HepG2 (cell line): ENCODE results near the gene SBNO2. TPM values are rescaled to one million over a fixed set of nuclear protein-coding genes. Genes with fewer than 3 reads are reported as not detected.

Experiments
- EP300 ChIP-seq, 3 experiments: sonication (generic) in 1 of 3; formaldehyde crosslinking in 1 of 3; IDR thresholded peaks; 2 replicates each; pipeline versions ENCODE4 v1.5.1 to v1.6.1; 2011 to 2020; ENCODE audit warnings: low read depth in 2 of 3, low read length in 2 of 3, borderline replicate concordance in 1 of 3, improper control_type of control experiment in 1 of 3, mild to moderate bottlenecking in 1 of 3, missing genetic modification reagents in 1 of 3, moderate library complexity in 1 of 3
- POLR2G ChIP-seq: fragments of 200-400 bp; formaldehyde crosslinking; IDR thresholded peaks from 2 replicates; pipeline ENCODE4 v1.6.1; 2018; ENCODE audit warnings: mild to moderate bottlenecking, low read depth, low read length, moderate library complexity
- RBFOX2 ChIP-seq: fragments of 200-400 bp; formaldehyde crosslinking; IDR thresholded peaks from 2 replicates; pipeline ENCODE4 v1.6.1; 2017; ENCODE audit warnings: low read depth, mild to moderate bottlenecking, low read length
- TCF7L2 ChIP-seq: IDR thresholded peaks from 2 replicates; pipeline ENCODE4 v1.6.1; 2011; ENCODE audit warnings: mild to moderate bottlenecking, low read depth, low read length, moderate library complexity
- U2AF2 ChIP-seq: fragments of 200-400 bp; formaldehyde crosslinking; IDR thresholded peaks from 2 replicates; pipeline ENCODE4 v1.6.1; 2017; ENCODE audit warnings: low read depth, mild to moderate bottlenecking, low read length
- ZIK1 ChIP-seq: sonication (generic); formaldehyde crosslinking; IDR thresholded peaks from 2 replicates; pipeline ENCODE4 v1.5.0; 2020; ENCODE audit warnings: mild to moderate bottlenecking, low read depth, missing genetic modification reagents, borderline replicate concordance
- ZNF331 ChIP-seq: sonication (generic); formaldehyde crosslinking; IDR thresholded peaks from 2 replicates; pipeline ENCODE4 v1.4.0; 2020; ENCODE audit warnings: missing genetic modification reagents
- ZNF337 ChIP-seq: sonication (generic); formaldehyde crosslinking; IDR thresholded peaks from 2 replicates; pipeline ENCODE4 v1.5.1; 2020; ENCODE audit warnings: missing genetic modification reagents, low read depth, mild to moderate bottlenecking, borderline replicate concordance
- polyA plus RNA-seq, 8 experiments: library from polyadenylated mRNA; depleted of rRNA in 3 of 8; stranded (reverse) in 7 of 8; unstranded in 1 of 8; fragments of >200 nt; fragmentation: Illumina TruSeq in 4 of 8; extraction: Trizol in 4 of 8; gene quantifications; 2 replicates each; pipeline versions ENCODE4 v1.2.1 to v1.2.3, GENCODE V29; 2011 to 2016; ENCODE audit warnings: low read depth in 4 of 8, missing spikeins in 1 of 8, mixed read lengths in 1 of 8; ENCODE audit not compliant: insufficient read depth in 1 of 8
- total RNA-seq, 5 experiments: library from RNA; depleted of rRNA; stranded (reverse); fragments of >200 nt; fragmentation: Illumina TruSeq; extraction: Trizol; gene quantifications; 2 replicates each; pipeline ENCODE4 v1.2.3, GENCODE V29; 2016; ENCODE audit warnings: low read depth in 1 of 5
- TF ChIP-seq, protein P1 (sequence below): sonication (generic); formaldehyde crosslinking; IDR thresholded peaks from 2 replicates; pipeline ENCODE4 v1.8.0; 2022; ENCODE audit warnings: mild to moderate bottlenecking, missing genetic modification reagents
- TF ChIP-seq, protein P2 (sequence below): IDR thresholded peaks from 2 replicates; pipeline ENCODE4 v1.6.1; 2018; ENCODE audit warnings: missing genetic modification reagents
- TF ChIP-seq, protein P3 (sequence below): sonication (generic); formaldehyde crosslinking; IDR thresholded peaks from one replicate; pipeline ENCODE4 v1.5.1; 2020; ENCODE audit warnings: mild to moderate bottlenecking, missing genetic modification reagents; ENCODE audit errors: not compliant biosample characterization
- TF ChIP-seq, protein P4 (sequence below): IDR thresholded peaks from 2 replicates; pipeline ENCODE4 v1.6.1; 2016; ENCODE audit warnings: control low read depth

SBNO2 gene
- total and polyA plus RNA-seq, 2 of the 13 experiments (the other 11 are each of a cell fraction or from before 2014, with no cell fraction given): 8.6 to 10.4 TPM

DNA sequence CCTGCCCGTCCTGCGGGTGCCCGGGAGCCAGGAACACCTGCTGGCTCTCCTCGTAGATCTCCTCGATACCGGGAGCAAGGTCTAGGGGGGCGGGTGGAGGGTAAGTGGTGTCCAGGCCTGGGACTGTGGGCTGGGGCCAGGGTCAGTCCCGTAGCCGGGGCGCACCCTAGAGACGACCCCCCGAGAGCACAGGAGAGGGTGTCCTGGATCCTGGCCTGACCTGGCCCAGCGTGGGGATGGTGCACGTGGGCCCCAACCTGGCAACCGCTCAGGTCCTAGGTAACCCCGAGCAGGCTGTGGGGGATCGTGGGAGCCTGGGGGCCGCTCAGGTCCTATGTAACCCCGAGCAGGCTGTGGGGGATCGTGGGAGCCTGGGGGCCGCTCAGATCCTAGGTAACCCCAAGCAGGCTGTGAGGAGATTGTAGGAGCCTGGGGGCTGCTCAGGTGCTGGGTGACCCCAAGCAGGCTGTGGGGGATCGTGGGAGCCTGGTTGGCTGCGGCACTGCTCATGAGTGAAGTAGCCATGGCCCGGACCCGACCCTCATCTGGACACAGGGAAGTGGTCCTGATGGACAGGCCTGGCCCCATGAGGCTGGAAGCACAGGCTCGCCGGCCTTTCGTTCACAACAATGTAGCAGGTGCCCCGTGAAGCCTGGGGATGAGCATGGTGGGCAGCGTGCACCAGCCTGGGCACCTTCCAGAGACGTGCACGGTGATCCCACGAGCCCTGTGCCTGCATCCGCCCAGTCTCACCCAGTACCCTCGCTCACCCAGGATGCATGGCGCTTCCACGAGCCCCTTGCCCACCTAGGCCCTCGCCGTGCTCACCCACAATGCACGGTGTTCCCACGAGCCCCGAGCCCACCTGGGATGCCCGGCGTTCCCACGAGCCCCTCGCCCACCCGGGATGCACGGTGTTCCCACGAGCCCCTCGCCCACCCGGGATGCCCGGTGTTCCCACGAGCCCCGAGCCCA, 64.1 kb downstream of the SBNO2 start (continued):
- TF ChIP-seq, protein P1, sequence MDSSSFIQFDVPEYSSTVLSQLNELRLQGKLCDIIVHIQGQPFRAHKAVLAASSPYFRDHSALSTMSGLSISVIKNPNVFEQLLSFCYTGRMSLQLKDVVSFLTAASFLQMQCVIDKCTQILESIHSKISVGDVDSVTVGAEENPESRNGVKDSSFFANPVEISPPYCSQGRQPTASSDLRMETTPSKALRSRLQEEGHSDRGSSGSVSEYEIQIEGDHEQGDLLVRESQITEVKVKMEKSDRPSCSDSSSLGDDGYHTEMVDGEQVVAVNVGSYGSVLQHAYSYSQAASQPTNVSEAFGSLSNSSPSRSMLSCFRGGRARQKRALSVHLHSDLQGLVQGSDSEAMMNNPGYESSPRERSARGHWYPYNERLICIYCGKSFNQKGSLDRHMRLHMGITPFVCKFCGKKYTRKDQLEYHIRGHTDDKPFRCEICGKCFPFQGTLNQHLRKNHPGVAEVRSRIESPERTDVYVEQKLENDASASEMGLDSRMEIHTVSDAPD: no peak
- TF ChIP-seq, protein P2, sequence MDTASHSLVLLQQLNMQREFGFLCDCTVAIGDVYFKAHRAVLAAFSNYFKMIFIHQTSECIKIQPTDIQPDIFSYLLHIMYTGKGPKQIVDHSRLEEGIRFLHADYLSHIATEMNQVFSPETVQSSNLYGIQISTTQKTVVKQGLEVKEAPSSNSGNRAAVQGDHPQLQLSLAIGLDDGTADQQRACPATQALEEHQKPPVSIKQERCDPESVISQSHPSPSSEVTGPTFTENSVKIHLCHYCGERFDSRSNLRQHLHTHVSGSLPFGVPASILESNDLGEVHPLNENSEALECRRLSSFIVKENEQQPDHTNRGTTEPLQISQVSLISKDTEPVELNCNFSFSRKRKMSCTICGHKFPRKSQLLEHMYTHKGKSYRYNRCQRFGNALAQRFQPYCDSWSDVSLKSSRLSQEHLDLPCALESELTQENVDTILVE: no peak
- TF ChIP-seq RBFOX2 (no peak), U2AF2 (no peak), ZNF331 (CRISPR knock-in tag) (no peak), TCF7L2 (no peak), ZNF337 (CRISPR knock-in tag) (no peak), EP300 (IDR thresholded peaks at IDR 0.05; ENCODE audit: low read depth in 2 of 2, low read length in 2 of 2) (no peak), EP300 (CRISPR knock-in tag; IDR thresholded peaks at IDR 0.05; ENCODE audit: borderline replicate concordance) (no peak), ZIK1 (CRISPR knock-in tag) (no peak), POLR2G (peak; percentile 40)
- TF ChIP-seq, protein P3, sequence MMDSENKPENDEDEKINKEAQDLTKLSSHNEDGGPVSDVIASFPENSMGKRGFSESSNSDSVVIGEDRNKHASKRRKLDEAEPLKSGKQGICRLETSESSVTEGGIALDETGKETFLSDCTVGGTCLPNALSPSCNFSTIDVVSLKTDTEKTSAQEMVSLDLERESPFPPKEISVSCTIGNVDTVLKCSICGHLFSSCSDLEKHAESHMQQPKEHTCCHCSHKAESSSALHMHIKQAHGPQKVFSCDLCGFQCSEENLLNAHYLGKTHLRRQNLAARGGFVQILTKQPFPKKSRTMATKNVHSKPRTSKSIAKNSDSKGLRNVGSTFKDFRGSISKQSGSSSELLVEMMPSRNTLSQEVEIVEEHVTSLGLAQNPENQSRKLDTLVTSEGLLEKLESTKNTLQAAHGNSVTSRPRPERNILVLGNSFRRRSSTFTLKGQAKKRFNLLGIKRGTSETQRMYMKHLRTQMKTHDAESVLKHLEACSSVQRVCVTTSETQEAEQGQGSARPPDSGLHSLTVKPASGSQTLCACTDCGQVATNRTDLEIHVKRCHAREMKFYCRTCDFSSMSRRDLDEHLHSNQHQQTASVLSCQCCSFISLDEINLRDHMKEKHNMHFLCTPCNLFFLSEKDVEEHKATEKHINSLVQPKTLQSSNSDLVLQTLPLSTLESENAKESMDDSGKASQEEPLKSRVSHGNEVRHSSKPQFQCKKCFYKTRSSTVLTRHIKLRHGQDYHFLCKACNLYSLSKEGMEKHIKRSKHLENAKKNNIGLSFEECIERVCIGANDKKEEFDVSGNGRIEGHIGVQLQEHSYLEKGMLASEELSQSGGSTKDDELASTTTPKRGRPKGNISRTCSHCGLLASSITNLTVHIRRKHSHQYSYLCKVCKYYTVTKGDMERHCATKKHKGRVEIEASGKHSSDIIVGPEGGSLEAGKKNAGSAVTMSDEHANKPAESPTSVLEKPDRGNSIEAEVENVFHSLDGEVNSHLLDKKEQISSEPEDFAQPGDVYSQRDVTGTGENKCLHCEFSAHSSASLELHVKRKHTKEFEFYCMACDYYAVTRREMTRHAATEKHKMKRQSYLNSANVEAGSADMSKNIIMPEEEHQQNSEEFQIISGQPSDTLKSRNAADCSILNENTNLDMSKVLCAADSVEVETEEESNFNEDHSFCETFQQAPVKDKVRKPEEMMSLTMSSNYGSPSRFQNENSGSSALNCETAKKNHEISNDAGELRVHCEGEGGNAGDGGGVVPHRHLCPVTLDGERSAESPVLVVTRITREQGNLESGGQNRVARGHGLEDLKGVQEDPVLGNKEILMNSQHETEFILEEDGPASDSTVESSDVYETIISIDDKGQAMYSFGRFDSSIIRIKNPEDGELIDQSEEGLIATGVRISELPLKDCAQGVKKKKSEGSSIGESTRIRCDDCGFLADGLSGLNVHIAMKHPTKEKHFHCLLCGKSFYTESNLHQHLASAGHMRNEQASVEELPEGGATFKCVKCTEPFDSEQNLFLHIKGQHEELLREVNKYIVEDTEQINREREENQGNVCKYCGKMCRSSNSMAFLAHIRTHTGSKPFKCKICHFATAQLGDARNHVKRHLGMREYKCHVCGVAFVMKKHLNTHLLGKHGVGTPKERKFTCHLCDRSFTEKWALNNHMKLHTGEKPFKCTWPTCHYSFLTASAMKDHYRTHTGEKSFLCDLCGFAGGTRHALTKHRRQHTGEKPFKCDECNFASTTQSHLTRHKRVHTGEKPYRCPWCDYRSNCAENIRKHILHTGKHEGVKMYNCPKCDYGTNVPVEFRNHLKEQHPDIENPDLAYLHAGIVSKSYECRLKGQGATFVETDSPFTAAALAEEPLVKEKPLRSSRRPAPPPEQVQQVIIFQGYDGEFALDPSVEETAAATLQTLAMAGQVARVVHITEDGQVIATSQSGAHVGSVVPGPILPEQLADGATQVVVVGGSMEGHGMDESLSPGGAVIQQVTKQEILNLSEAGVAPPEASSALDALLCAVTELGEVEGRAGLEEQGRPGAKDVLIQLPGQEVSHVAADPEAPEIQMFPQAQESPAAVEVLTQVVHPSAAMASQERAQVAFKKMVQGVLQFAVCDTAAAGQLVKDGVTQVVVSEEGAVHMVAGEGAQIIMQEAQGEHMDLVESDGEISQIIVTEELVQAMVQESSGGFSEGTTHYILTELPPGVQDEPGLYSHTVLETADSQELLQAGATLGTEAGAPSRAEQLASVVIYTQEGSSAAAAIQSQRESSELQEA (CRISPR knock-in tag): no peak
- TF ChIP-seq, protein P4, sequence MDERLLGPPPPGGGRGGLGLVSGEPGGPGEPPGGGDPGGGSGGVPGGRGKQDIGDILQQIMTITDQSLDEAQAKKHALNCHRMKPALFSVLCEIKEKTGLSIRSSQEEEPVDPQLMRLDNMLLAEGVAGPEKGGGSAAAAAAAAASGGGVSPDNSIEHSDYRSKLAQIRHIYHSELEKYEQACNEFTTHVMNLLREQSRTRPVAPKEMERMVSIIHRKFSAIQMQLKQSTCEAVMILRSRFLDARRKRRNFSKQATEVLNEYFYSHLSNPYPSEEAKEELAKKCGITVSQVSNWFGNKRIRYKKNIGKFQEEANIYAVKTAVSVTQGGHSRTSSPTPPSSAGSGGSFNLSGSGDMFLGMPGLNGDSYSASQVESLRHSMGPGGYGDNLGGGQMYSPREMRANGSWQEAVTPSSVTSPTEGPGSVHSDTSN (CRISPR knock-in tag): no peak
